ENCODE data around the gene SMC4. TPM values are rescaled to one million over a fixed set of nuclear protein-coding genes. Genes with fewer than 3 reads are reported as not detected.

Gene SMC4
- total and polyA plus RNA-seq, 2 of the 8 experiments (the other 6 are each of a cell fraction or from before 2014, with no cell fraction given): 26.6 to 118 TPM

DNA sequence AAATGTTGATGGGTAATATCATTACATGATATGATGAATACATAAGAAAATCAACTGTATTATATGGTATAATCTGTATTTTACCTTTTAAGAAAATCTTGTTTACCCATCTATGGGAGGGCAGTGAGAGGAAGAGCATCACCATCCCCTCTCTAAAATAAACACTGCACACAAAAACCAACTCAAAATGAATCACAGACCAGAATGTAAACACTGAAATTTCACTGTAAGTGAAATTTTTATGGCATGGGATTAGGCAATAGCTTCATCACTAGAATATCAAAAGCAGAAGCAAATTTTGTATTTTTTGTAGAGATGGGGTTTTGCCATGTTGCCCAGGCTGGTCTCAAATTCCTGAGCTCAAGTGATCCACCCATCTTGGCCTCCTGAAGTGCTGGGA lies 26.7 kb upstream of the SMC4 start (continued):
- TF ChIP-seq, protein P1, sequence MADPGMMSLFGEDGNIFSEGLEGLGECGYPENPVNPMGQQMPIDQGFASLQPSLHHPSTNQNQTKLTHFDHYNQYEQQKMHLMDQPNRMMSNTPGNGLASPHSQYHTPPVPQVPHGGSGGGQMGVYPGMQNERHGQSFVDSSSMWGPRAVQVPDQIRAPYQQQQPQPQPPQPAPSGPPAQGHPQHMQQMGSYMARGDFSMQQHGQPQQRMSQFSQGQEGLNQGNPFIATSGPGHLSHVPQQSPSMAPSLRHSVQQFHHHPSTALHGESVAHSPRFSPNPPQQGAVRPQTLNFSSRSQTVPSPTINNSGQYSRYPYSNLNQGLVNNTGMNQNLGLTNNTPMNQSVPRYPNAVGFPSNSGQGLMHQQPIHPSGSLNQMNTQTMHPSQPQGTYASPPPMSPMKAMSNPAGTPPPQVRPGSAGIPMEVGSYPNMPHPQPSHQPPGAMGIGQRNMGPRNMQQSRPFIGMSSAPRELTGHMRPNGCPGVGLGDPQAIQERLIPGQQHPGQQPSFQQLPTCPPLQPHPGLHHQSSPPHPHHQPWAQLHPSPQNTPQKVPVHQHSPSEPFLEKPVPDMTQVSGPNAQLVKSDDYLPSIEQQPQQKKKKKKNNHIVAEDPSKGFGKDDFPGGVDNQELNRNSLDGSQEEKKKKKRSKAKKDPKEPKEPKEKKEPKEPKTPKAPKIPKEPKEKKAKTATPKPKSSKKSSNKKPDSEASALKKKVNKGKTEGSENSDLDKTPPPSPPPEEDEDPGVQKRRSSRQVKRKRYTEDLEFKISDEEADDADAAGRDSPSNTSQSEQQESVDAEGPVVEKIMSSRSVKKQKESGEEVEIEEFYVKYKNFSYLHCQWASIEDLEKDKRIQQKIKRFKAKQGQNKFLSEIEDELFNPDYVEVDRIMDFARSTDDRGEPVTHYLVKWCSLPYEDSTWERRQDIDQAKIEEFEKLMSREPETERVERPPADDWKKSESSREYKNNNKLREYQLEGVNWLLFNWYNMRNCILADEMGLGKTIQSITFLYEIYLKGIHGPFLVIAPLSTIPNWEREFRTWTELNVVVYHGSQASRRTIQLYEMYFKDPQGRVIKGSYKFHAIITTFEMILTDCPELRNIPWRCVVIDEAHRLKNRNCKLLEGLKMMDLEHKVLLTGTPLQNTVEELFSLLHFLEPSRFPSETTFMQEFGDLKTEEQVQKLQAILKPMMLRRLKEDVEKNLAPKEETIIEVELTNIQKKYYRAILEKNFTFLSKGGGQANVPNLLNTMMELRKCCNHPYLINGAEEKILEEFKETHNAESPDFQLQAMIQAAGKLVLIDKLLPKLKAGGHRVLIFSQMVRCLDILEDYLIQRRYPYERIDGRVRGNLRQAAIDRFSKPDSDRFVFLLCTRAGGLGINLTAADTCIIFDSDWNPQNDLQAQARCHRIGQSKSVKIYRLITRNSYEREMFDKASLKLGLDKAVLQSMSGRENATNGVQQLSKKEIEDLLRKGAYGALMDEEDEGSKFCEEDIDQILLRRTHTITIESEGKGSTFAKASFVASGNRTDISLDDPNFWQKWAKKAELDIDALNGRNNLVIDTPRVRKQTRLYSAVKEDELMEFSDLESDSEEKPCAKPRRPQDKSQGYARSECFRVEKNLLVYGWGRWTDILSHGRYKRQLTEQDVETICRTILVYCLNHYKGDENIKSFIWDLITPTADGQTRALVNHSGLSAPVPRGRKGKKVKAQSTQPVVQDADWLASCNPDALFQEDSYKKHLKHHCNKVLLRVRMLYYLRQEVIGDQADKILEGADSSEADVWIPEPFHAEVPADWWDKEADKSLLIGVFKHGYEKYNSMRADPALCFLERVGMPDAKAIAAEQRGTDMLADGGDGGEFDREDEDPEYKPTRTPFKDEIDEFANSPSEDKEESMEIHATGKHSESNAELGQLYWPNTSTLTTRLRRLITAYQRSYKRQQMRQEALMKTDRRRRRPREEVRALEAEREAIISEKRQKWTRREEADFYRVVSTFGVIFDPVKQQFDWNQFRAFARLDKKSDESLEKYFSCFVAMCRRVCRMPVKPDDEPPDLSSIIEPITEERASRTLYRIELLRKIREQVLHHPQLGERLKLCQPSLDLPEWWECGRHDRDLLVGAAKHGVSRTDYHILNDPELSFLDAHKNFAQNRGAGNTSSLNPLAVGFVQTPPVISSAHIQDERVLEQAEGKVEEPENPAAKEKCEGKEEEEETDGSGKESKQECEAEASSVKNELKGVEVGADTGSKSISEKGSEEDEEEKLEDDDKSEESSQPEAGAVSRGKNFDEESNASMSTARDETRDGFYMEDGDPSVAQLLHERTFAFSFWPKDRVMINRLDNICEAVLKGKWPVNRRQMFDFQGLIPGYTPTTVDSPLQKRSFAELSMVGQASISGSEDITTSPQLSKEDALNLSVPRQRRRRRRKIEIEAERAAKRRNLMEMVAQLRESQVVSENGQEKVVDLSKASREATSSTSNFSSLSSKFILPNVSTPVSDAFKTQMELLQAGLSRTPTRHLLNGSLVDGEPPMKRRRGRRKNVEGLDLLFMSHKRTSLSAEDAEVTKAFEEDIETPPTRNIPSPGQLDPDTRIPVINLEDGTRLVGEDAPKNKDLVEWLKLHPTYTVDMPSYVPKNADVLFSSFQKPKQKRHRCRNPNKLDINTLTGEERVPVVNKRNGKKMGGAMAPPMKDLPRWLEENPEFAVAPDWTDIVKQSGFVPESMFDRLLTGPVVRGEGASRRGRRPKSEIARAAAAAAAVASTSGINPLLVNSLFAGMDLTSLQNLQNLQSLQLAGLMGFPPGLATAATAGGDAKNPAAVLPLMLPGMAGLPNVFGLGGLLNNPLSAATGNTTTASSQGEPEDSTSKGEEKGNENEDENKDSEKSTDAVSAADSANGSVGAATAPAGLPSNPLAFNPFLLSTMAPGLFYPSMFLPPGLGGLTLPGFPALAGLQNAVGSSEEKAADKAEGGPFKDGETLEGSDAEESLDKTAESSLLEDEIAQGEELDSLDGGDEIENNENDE (IDR thresholded peaks at IDR 0.05; ENCODE audit: insufficient replicate concordance, low read length): no peak
- TF ChIP-seq CREB1 (IDR thresholded peaks at IDR 0.05) (no peak), TEAD4 (IDR thresholded peaks at IDR 0.05; ENCODE audit: low read depth, low read length) (no peak)
